Neural progenitor cell (in vitro differentiated cells): ENCODE results near the gene PFN1. TPM values are rescaled to one million over a fixed set of nuclear protein-coding genes. Genes with fewer than 3 reads are reported as not detected.
A peak's percentile ranks its signal among the peaks of the same experiment; 100 is the strongest.

Experiments used
- DNase-seq: peaks from one replicate; pipeline ENCODE4 v3.0.0-alpha.2; 2016; ENCODE audit warnings: low spot score
- H2AFZ ChIP-seq: fragments of 200-600 bp; sonication (generic); replicated peaks from 2 replicates; pipeline ENCODE4 v1.6.1; 2016; ENCODE audit warnings: antibody characterized with exemption
- H3F3A ChIP-seq: fragments of 200-600 bp; sonication (generic); 2 replicates; pipeline ENCODE4 v1.6.1; 2016; ENCODE audit warnings: antibody characterized with exemption, low read depth
- H3K27ac ChIP-seq: fragments of 200-600 bp; sonication (generic); 2 replicates; pipeline ENCODE4 v1.5.1; 2016; ENCODE audit warnings: mild to moderate bottlenecking
- H3K27me3 ChIP-seq: fragments of 200-600 bp; sonication (generic); 2 replicates; pipeline ENCODE4 v1.6.1; 2016; ENCODE audit warnings: mild to moderate bottlenecking, moderate library complexity
- H3K36me3 ChIP-seq: fragments of 200-600 bp; sonication (generic); 2 replicates; pipeline ENCODE4 v1.5.1; 2016
- H3K4me1 ChIP-seq: fragments of 200-600 bp; sonication (generic); 2 replicates; pipeline ENCODE4 v1.6.1; 2016; ENCODE audit warnings: mixed run types
- H3K4me2 ChIP-seq: fragments of 200-600 bp; sonication (generic); 2 replicates; pipeline ENCODE4 v1.6.1; 2016
- H3K4me3 ChIP-seq: fragments of 200-600 bp; sonication (generic); 2 replicates; pipeline ENCODE4 v1.5.1; 2016
- H3K79me2 ChIP-seq: fragments of 200-600 bp; sonication (generic); 2 replicates; pipeline ENCODE4 v1.6.1; 2016; ENCODE audit warnings: low read depth
- H3K9ac ChIP-seq: fragments of 200-600 bp; sonication (generic); 2 replicates; pipeline ENCODE4 v1.6.1; 2016
- H3K9me3 ChIP-seq: fragments of 200-600 bp; sonication (generic); 2 replicates; pipeline ENCODE4 v1.5.1; 2016; ENCODE audit warnings: low read depth
- H4K20me1 ChIP-seq: fragments of 200-600 bp; sonication (generic); 2 replicates; pipeline ENCODE4 v1.6.1; 2016; ENCODE audit warnings: low read depth
- H3K27ac Mint-ChIP-seq: 3 replicates; pipeline ENCODE4 v1.8.0; 2021; ENCODE audit warnings: mixed read lengths
- H3K27me3 Mint-ChIP-seq: 2 replicates; pipeline ENCODE4 v1.8.0; 2022; ENCODE audit warnings: low read depth, mild to moderate bottlenecking, inconsistent platforms, moderate library complexity, mixed read lengths; ENCODE audit not compliant: insufficient read depth
- H3K36me3 Mint-ChIP-seq: 3 replicates; pipeline ENCODE4 v1.8.0; 2021; ENCODE audit warnings: mixed read lengths
- H3K4me1 Mint-ChIP-seq: 3 replicates; pipeline ENCODE4 v1.8.0; 2021; ENCODE audit warnings: mixed read lengths
- H3K4me3 Mint-ChIP-seq: 3 replicates; pipeline ENCODE4 v1.8.0; 2021; ENCODE audit warnings: mild to moderate bottlenecking, moderate library complexity, mixed read lengths
- H3K9me3 Mint-ChIP-seq: 3 replicates; pipeline ENCODE4 v1.8.0; 2020; ENCODE audit warnings: mixed read lengths
- EZH2 ChIP-seq: fragments of 200-600 bp; sonication (generic); IDR thresholded peaks from 2 replicates; pipeline ENCODE4 v1.6.1; 2017; ENCODE audit warnings: antibody characterized with exemption, mild to moderate bottlenecking, moderate library complexity
- EZH2phosphoT487 ChIP-seq: fragments of 200-600 bp; sonication (generic); IDR thresholded peaks from 2 replicates; pipeline ENCODE4 v1.6.1; 2017; ENCODE audit warnings: antibody characterized with exemption
- total RNA-seq: library from RNA; depleted of rRNA; stranded (reverse); fragments of >200 nt; gene quantifications from 2 replicates; pipeline ENCODE4 v1.2.3, GENCODE V29; 2015; ENCODE audit warnings: low replicate concordance
- TF ChIP-seq, protein P1 (sequence below): fragments of 200-600 bp; sonication (generic); IDR thresholded peaks from 2 replicates; pipeline ENCODE4 v1.5.1; 2017; ENCODE audit warnings: antibody characterized with exemption, mild to moderate bottlenecking

The PFN1 gene
- total RNA-seq, 1 donor from 2014 or later, result 203 TPM

- peaks cover 62% of the 10 kb centered on the region for H4K20me1 ChIP-seq
- Mint-ChIP-seq H3K4me3 (peak overlapping the region; percentile 96), H3K27me3 (peaks cover 11% of the 10 kb centered on the region), H3K27ac (no peak overlapping the region), H3K36me3 (peaks cover 30% of the 10 kb centered on the region), H3K9me3 (no peaks in the 10 kb centered on the region), H3K4me1 (peaks cover 44% of the 10 kb centered on the region)
- peaks cover 25% of the 10 kb centered on the region for H3K4me1 ChIP-seq
- peaks cover 83% of the 10 kb centered on the region for H3F3A ChIP-seq
- no peak overlapping the region for H3K4me3 ChIP-seq
- no peak overlapping the region for H3K9ac ChIP-seq
- no peaks in the 10 kb centered on the region for H3K27me3 ChIP-seq
- no peak overlapping the region for H3K27ac ChIP-seq
- no peak for DNase-seq
- no peaks in the 10 kb centered on the region for H3K9me3 ChIP-seq
- peaks cover 87% of the 10 kb centered on the region for H3K79me2 ChIP-seq
- H2AFZ ChIP-seq, result no peak overlapping the region
- no peaks in the 10 kb centered on the region for H3K36me3 ChIP-seq
- no peak overlapping the region for H3K4me2 ChIP-seq
- TF ChIP-seq, protein P1, sequence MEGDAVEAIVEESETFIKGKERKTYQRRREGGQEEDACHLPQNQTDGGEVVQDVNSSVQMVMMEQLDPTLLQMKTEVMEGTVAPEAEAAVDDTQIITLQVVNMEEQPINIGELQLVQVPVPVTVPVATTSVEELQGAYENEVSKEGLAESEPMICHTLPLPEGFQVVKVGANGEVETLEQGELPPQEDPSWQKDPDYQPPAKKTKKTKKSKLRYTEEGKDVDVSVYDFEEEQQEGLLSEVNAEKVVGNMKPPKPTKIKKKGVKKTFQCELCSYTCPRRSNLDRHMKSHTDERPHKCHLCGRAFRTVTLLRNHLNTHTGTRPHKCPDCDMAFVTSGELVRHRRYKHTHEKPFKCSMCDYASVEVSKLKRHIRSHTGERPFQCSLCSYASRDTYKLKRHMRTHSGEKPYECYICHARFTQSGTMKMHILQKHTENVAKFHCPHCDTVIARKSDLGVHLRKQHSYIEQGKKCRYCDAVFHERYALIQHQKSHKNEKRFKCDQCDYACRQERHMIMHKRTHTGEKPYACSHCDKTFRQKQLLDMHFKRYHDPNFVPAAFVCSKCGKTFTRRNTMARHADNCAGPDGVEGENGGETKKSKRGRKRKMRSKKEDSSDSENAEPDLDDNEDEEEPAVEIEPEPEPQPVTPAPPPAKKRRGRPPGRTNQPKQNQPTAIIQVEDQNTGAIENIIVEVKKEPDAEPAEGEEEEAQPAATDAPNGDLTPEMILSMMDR, result no peak
- no peak for TF ChIP-seq EZH2phosphoT487
- TF ChIP-seq EZH2, result no peak
These were observed 5.4 kb downstream of the PFN1 start for GRCh38 chr17:4942760-4943508.

DNA sequence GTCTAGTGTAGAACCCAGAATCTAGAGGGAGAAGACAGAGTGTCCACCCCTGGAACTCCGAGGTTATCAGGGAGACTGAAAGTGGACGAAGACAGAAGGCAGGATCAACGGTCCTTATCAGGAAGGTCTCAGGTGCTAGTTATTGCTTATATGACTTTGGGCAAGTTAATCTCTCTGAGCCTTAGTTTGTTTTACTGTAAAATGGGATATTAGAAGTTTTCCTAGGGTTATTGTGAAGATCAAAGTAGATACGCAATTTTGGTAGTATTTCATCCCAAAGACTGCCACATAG, 7.1 kb downstream of the PFN1 start:
- Histone ChIP-seq H3K27ac (no peak overlapping the region), H3K79me2 (peaks cover 78% of the 10 kb centered on the region), H3F3A (peaks cover 66% of the 10 kb centered on the region), H3K4me2 (peak overlapping the region; percentile 100), H3K36me3 (no peaks in the 10 kb centered on the region), H3K9ac (peak overlapping the region; percentile 96), H3K27me3 (no peaks in the 10 kb centered on the region), H3K4me3 (peak overlapping the region; percentile 78), H3K9me3 (no peaks in the 10 kb centered on the region), H3K4me1 (peaks cover 18% of the 10 kb centered on the region), H4K20me1 (peaks cover 48% of the 10 kb centered on the region), H2AFZ (no peak overlapping the region)
- H3K9me3 Mint-ChIP-seq, result no peaks in the 10 kb centered on the region
- TF ChIP-seq, protein P1, result no peak
- TF ChIP-seq EZH2phosphoT487 (no peak), EZH2 (no peak)
- H3K4me1 Mint-ChIP-seq, result peaks cover 36% of the 10 kb centered on the region
- peaks cover 6% of the 10 kb centered on the region for H3K27me3 Mint-ChIP-seq
- no peak for DNase-seq
- peaks cover 25% of the 10 kb centered on the region for H3K36me3 Mint-ChIP-seq
- peak overlapping the region; percentile 79 for H3K27ac Mint-ChIP-seq
- peak overlapping the region; percentile 96 for H3K4me3 Mint-ChIP-seq

DNA sequence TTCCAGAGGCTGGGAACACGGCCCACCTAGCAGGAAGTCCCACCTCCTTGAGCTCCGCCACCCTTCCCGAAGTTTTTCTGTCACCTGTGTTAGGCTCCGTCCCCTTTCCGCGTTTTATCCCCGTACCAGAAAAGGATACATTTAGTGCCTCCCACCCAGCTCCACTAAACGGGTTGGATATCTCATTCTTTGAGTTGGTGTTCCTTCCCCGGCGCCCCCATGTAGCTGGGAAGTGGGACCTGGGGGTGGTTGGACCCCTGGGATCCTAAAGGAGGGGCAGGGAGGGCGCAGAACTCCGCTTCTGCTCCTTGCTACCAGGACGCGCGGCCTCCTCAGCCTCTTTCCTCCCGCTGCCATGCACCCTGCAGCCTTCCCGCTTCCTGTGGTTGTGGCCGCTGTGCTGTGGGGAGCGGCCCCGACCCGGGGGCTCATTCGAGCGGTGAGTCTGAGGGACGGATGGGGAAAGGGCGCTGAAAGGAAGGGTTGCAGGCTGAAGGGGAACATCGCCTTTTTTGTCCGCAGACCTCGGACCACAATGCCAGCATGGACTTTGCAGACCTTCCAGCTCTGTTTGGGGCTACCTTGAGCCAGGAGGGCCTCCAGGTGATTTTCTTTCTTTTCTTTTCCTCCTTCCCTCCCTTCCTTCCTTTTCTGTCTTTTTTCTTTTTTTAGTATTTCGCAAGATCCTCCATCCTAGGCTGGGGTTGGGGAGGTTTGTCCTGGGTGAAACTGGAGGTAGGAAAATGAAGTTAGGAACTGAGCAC, 7.6 kb downstream of the PFN1 start:
- Histone ChIP-seq H3K4me3 (peak overlapping the region; percentile 78), H3K4me2 (peak overlapping the region; percentile 100), H3F3A (peaks cover 61% of the 10 kb centered on the region), H4K20me1 (peaks cover 43% of the 10 kb centered on the region), H3K4me1 (peaks cover 16% of the 10 kb centered on the region), H3K27me3 (no peaks in the 10 kb centered on the region), H2AFZ (peak overlapping the region; percentile 48), H3K79me2 (peaks cover 73% of the 10 kb centered on the region), H3K27ac (peak overlapping the region; percentile 89), H3K9ac (peak overlapping the region; percentile 96), H3K36me3 (no peaks in the 10 kb centered on the region), H3K9me3 (no peaks in the 10 kb centered on the region)
- peaks cover 6% of the 10 kb centered on the region for H3K27me3 Mint-ChIP-seq
- peaks cover 33% of the 10 kb centered on the region for H3K4me1 Mint-ChIP-seq
- H3K9me3 Mint-ChIP-seq, result no peaks in the 10 kb centered on the region
- peaks cover 27% of the 10 kb centered on the region for H3K36me3 Mint-ChIP-seq
- DNase-seq, result no peak
- no peak for TF ChIP-seq EZH2
- TF ChIP-seq, protein P1, result no peak
- TF ChIP-seq EZH2phosphoT487, result no peak
- peak overlapping the region; percentile 96 for H3K4me3 Mint-ChIP-seq
- peak overlapping the region; percentile 100 for H3K27ac Mint-ChIP-seq
